GM12878 (cell line): Measurements from ENCODE around the gene TRIM17. TPM values are rescaled to one million over a fixed set of nuclear protein-coding genes. Genes with fewer than 3 reads are reported as not detected.

Source experiments
- ATAC-seq: fragments of 200-7000 bp; cut with Tn5 transposase; 3 replicates; pipeline ENCODE4 v1.9.1; 2020; ENCODE audit warnings: mild to moderate bottlenecking, moderate library complexity
- BruUV-seq: library from RNA; stranded (reverse); fragments of 400-500 nt; replicated peaks from 2 replicates; lab custom pipeline; 2021; lab: Mats Ljungman, UMichigan
- CTCF ChIA-PET: fragments of 300-600 bp; sonication (Branson Sonifier 250); formaldehyde crosslinking; extraction: SDS; loops from one replicate; lab custom pipeline; 2021; ENCODE audit warnings: inconsistent platforms; lab: Yijun Ruan, JAX
- POLR2A ChIA-PET: fragments of 350-600 bp; formaldehyde crosslinking; extraction: SDS; loops from one replicate; lab custom pipeline; 2021; ENCODE audit warnings: inconsistent platforms; lab: Charles Lee
- RAD21 ChIA-PET: fragments of 300-600 bp; sonication (Branson Sonifier 250); formaldehyde crosslinking; loops from one replicate; lab custom pipeline; 2023; ENCODE audit warnings: antibody characterized with exemption; ENCODE audit not compliant: unreplicated experiment; lab: Charles Lee
- SMC1A ChIA-PET: fragments of 300-600 bp; sonication (Branson Sonifier 250); formaldehyde crosslinking; loops from one replicate; lab custom pipeline; 2023; ENCODE audit not compliant: unreplicated experiment, uncharacterized antibody; lab: Charles Lee
- DNase-seq: peaks from one replicate; pipeline ENCODE4 v3.0.0-alpha.2; 2011; ENCODE audit warnings: low read depth, low spot score
- FAIRE-seq: peaks from 3 replicates; lab custom pipeline; 2011; peaks lifted over from hg19 to GRCh38; lab: Jason Lieb, UNC
- H2AFZ ChIP-seq: 2 replicates; pipeline ENCODE4 v1.6.0; 2011; ENCODE audit warnings: low read depth, low read length, control low read depth; ENCODE audit not compliant: control insufficient read depth
- H3K27ac ChIP-seq: 2 replicates; pipeline ENCODE4 v1.5.1; 2011; ENCODE audit warnings: control low read depth; ENCODE audit not compliant: control insufficient read depth, insufficient read depth
- H3K27me3 ChIP-seq, 2 experiments: replicated peaks in 1 of 2; 2 replicates each; pipeline versions ENCODE4 v1.6.0 to v1.6.1; 2011; ENCODE audit warnings: low read length in 1 of 2; ENCODE audit not compliant: control insufficient read depth in 2 of 2, insufficient read depth in 2 of 2
- H3K36me3 ChIP-seq, 2 experiments: 2 replicates each; pipeline ENCODE4 v1.5.1; 2011; ENCODE audit warnings: low read length in 1 of 2; ENCODE audit not compliant: control insufficient read depth in 2 of 2, insufficient read depth in 2 of 2
- H3K4me1 ChIP-seq: 2 replicates; pipeline ENCODE4 v1.6.1; 2011; ENCODE audit warnings: mild to moderate bottlenecking, low read length, moderate library complexity, mixed read lengths; ENCODE audit not compliant: control insufficient read depth, insufficient read depth
- H3K4me2 ChIP-seq: 2 replicates; pipeline ENCODE4 v1.6.0; 2011; ENCODE audit warnings: control low read depth; ENCODE audit not compliant: control insufficient read depth, insufficient read depth
- H3K4me3 ChIP-seq: fragments of 200-600 bp; sonication (generic); 2 replicates; pipeline ENCODE4 v1.5.1; 2016
- H3K79me2 ChIP-seq: 2 replicates; pipeline ENCODE4 v1.6.0; 2011; ENCODE audit warnings: low read length; ENCODE audit not compliant: control insufficient read depth, insufficient read depth
- H3K9ac ChIP-seq: 2 replicates; pipeline ENCODE4 v1.8.0; 2011; ENCODE audit warnings: low read length, control low read depth, mixed read lengths; ENCODE audit not compliant: control insufficient read depth, insufficient read depth
- H3K9me3 ChIP-seq: replicated peaks from 3 replicates; pipeline ENCODE4 v1.5.1; 2011; ENCODE audit warnings: mild to moderate bottlenecking, low read length; ENCODE audit not compliant: control insufficient read depth, insufficient read depth
- H4K20me1 ChIP-seq: 2 replicates; pipeline ENCODE4 v1.6.0; 2011; ENCODE audit not compliant: control insufficient read depth, insufficient read depth
- BHLHE40 ChIP-seq, 2 experiments: fragments of 450-650 bp in 1 of 2; IDR thresholded peaks; 2 replicates each; pipeline ENCODE4 v1.6.1; 2011 to 2017; ENCODE audit warnings: low read depth in 2 of 2, borderline replicate concordance in 1 of 2, improper control_type of control experiment in 1 of 2, low read length in 1 of 2, mild to moderate bottlenecking in 1 of 2
- BRCA1 ChIP-seq: IDR thresholded peaks from 2 replicates; pipeline ENCODE4 v1.6.1; 2011; ENCODE audit warnings: low read depth, low read length, improper control_type of control experiment
- NFYA ChIP-seq: IDR thresholded peaks from 2 replicates; pipeline ENCODE4 v1.6.1; 2011; ENCODE audit warnings: low read depth, mild to moderate bottlenecking, low read length, improper control_type of control experiment, borderline replicate concordance
- PBX3 ChIP-seq: IDR thresholded peaks from 2 replicates; pipeline ENCODE4 v1.6.1; 2011; ENCODE audit warnings: mild to moderate bottlenecking, low read depth, low read length, moderate library complexity; ENCODE audit not compliant: insufficient replicate concordance
- POLR2A ChIP-seq: IDR thresholded peaks from 2 replicates; pipeline ENCODE4 v1.6.1; 2011; ENCODE audit warnings: low read depth, mild to moderate bottlenecking, low read length
- POLR2AphosphoS2 ChIP-seq: IDR thresholded peaks from 2 replicates; pipeline ENCODE4 v1.6.1; 2011; ENCODE audit warnings: low read depth, mild to moderate bottlenecking, low read length, improper control_type of control experiment, moderate library complexity
- RCOR1 ChIP-seq: conservative IDR thresholded peaks from 2 replicates; pipeline ENCODE4 v1.6.1; 2012; ENCODE audit warnings: low read depth, low read length, improper control_type of control experiment
- TARDBP ChIP-seq: IDR thresholded peaks from 2 replicates; pipeline ENCODE4 v1.6.1; 2016; ENCODE audit warnings: borderline replicate concordance
- WGBS: methylation state at CpG from one replicate; pipeline ENCODE4 v1.1.6; 2016; ENCODE audit warnings: low lambda C conversion rate; ENCODE audit not compliant: insufficient replicate concordance, insufficient coverage; ENCODE audit errors: missing lambda C conversion rate; 5-methylcytosine and 5-hydroxymethylcytosine counted together
- in situ Hi-C: fragments of 300-500 bp; cut with MboI; formaldehyde crosslinking; loops from 9 replicates; pipeline ENCODE4 v1.14.3; 2018; ENCODE audit warnings: mixed read lengths
- intact Hi-C: fragments of 100-400 bp; cut with micrococcal nuclease; formaldehyde crosslinking; loops from one replicate; pipeline ENCODE4 v1.14.2; 2022; ENCODE audit not compliant: unreplicated experiment
- polyA plus RNA-seq, 11 experiments: library from polyadenylated mRNA; depleted of rRNA in 4 of 11; unstranded in 6 of 11; stranded (reverse) in 5 of 11; fragments of >200 nt; fragmentation: Nextera tagmentation in 4 of 11; fragmentation: Illumina TruSeq in 1 of 11; extraction: Ambion mirVana in 4 of 11; extraction: Trizol in 1 of 11; gene quantifications; 1 replicate in 1 of 11; 2 replicates in 10 of 11; pipeline versions ENCODE4 v1.2.1 to v1.2.3, GENCODE V29; 2011 to 2016; ENCODE audit warnings: inconsistent platforms in 2 of 11, missing spikeins in 2 of 11, low read depth in 1 of 11
- total RNA-seq, 4 experiments: library from RNA; depleted of rRNA in 3 of 4; stranded (reverse); fragments of >200 nt in 3 of 4; fragmentation: Illumina TruSeq in 1 of 4; extraction: Trizol in 1 of 4; gene quantifications; 2 replicates each; pipeline versions ENCODE4 v1.2.1 to v1.2.3, GENCODE V29; 2013 to 2021

Gene TRIM17
- total and polyA plus RNA-seq, 10 of the 15 experiments (the other 5 are each of a cell fraction or from before 2014, with no cell fraction given) = 0.16 to 0.32 TPM; not detected in 8

- no peak for TF ChIP-seq PBX3
- no peak for TF ChIP-seq BHLHE40 (IDR thresholded peaks at IDR 0.05; ENCODE audit: borderline replicate concordance in 1 of 2, low read depth in 2 of 2, low read length in 1 of 2)
- TF ChIP-seq RCOR1 = no peak
These were observed 19.6 kb downstream of the TRIM17 start (continued) for GRCh38 chr1:228396770-228397662.

GRCh38 chr1:228394571-228395394 lies 21.9 kb downstream of the TRIM17 start:
- TF ChIP-seq TARDBP (no peak), POLR2A (0 out of 2 replicates have a peak, but pooled peaks have one; percentile 5), POLR2AphosphoS2 (no peak), NFYA (no peak), BRCA1 (no peak)
- TF ChIP-seq, all 136 proteins: peak for 1
- SMC1A ChIA-PET = no interaction called here
- H4K20me1 ChIP-seq = no peaks in the 10 kb centered on the region
- no peak overlapping the region for H3K27ac ChIP-seq
- no peak overlapping the region for H2AFZ ChIP-seq
- ATAC-seq = no peak
- no peaks in the 10 kb centered on the region for H3K9me3 ChIP-seq
- in situ Hi-C loops (no loop called here), intact Hi-C loops (no loop called here)
- H3K36me3 ChIP-seq = peaks cover 9 to 18% of the 10 kb centered on the region in 2 experiments; a peak in 3 of 4 replicates
- no peak overlapping the region for H3K9ac ChIP-seq
- CTCF ChIA-PET = no interaction called here
- RAD21 ChIA-PET = no interaction called here
- over 99% methylated on average over 26 of the region's 38 CpGs for WGBS
- H3K4me1 ChIP-seq = no peaks in the 10 kb centered on the region
- H3K27me3 ChIP-seq = no peaks in the 10 kb centered on the region
- H3K4me2 ChIP-seq = no peak overlapping the region
- BruUV-seq = no TSS peak
- no peak overlapping the region for H3K4me3 ChIP-seq
- no peak for FAIRE-seq
- H3K79me2 ChIP-seq = no peaks in the 10 kb centered on the region
- POLR2A ChIA-PET = no interaction called here
- DNase-seq = no peak
